Measurements from ENCODE around the gene PEX7. TPM values are rescaled to one million over a fixed set of nuclear protein-coding genes. Genes with fewer than 3 reads are reported as not detected.
"Not testable (repeated sequence)": the region's sequence is repeated elsewhere in the genome, so short reads cannot be mapped to it uniquely, and the experiment has no call there.

The PEX7 gene
- total RNA-seq, 1 donor from 2014 or later = 11.2 TPM

GRCh38 chr6:136895901-136896300 is 73.5 kb downstream of the PEX7 start:
- no peak for DNase-seq (ENCODE audit: low spot score)

GRCh38 chr6:136897071-136897470 is 74.7 kb downstream of the PEX7 start:
- DNase-seq (ENCODE audit: low spot score) = no peak

GRCh38 chr6:136901212-136901784 is 78.9 kb downstream of the PEX7 start:
- no peak for DNase-seq (ENCODE audit: low spot score)

GRCh38 chr6:136904477-136904876 is 82.1 kb downstream of the PEX7 start:
- DNase-seq (ENCODE audit: low spot score) = not testable (repeated sequence)

GRCh38 chr6:136914947-136915346 is 92.6 kb downstream of the PEX7 start:
- no peak for DNase-seq (ENCODE audit: low spot score)

- no peak for DNase-seq (ENCODE audit: low spot score)
Observed at GRCh38 chr6:136918706-136919105, 96.3 kb downstream of the PEX7 start.

GRCh38 chr6:136920216-136920615 is 97.8 kb downstream of the PEX7 start:
- DNase-seq (ENCODE audit: low spot score) = no peak

GRCh38 chr6:136920671-136921380 is 98.4 kb downstream of the PEX7 start:
- DNase-seq (ENCODE audit: low spot score) = no peak

GRCh38 chr6:136921381-136921935 is 99.1 kb downstream of the PEX7 start:
- no peak for DNase-seq (ENCODE audit: low spot score)

- no peak for DNase-seq (ENCODE audit: low spot score)
Observed at GRCh38 chr6:136921936-136922684, 99.7 kb downstream of the PEX7 start, which contains the start of gene SLC35D3. Gene SLC35D3, plus strand, starts transcription at chr6:136922301. Its CDS starts 128 bp downstream, at chr6:136922429.

GRCh38 chr6:136922685-136923006 is 100.3 kb downstream of the PEX7 start:
- no peak for DNase-seq (ENCODE audit: low spot score)

GRCh38 chr6:136923116-136923953 is 100.9 kb downstream of the PEX7 start:
- no peak for DNase-seq (ENCODE audit: low spot score)

- no peak for DNase-seq (ENCODE audit: low spot score)
Observed at GRCh38 chr6:136923954-136924673, 101.7 kb downstream of the PEX7 start.

GRCh38 chr6:136926383-136926782 is 104.0 kb downstream of the PEX7 start:
- no peak for DNase-seq (ENCODE audit: low spot score)

GRCh38 chr6:136927292-136927691 is 104.9 kb downstream of the PEX7 start:
- no peak for DNase-seq (ENCODE audit: low spot score)

GRCh38 chr6:136930528-136930927 is 108.1 kb downstream of the PEX7 start:
- no peak for DNase-seq (ENCODE audit: low spot score)

- DNase-seq (ENCODE audit: low spot score) = no peak
Observed at GRCh38 chr6:136932599-136932998, 110.2 kb downstream of the PEX7 start.

GRCh38 chr6:136945072-136945471 is 122.7 kb downstream of the PEX7 start:
- DNase-seq (ENCODE audit: low spot score) = no peak

GRCh38 chr6:136945711-136946121 is 123.3 kb downstream of the PEX7 start:
- DNase-seq (ENCODE audit: low spot score) = no peak

GRCh38 chr6:136947037-136947436 is 124.6 kb downstream of the PEX7 start:
- no peak for DNase-seq (ENCODE audit: low spot score)

- DNase-seq (ENCODE audit: low spot score) = not testable (repeated sequence)
Observed at GRCh38 chr6:136949957-136950356, 127.6 kb downstream of the PEX7 start.

Measured in mucosa of gallbladder (tissue), 1 donor.